CD8-positive, alpha-beta memory T cell (primary cell): ENCODE results near the gene DHX30. TPM values are rescaled to one million over a fixed set of nuclear protein-coding genes. Genes with fewer than 3 reads are reported as not detected.

Experiments used
- CTCF ChIA-PET: fragments of 350-600 bp; sonication (Branson Sonifier 250); formaldehyde crosslinking; loops from one replicate; lab custom pipeline; 2021; ENCODE audit warnings: antibody characterized with exemption; lab: Charles Lee
- POLR2A ChIA-PET: fragments of 350-600 bp; sonication (Branson Sonifier 250); formaldehyde crosslinking; loops from one replicate; lab custom pipeline; 2021; ENCODE audit warnings: antibody characterized with exemption; lab: Charles Lee
- DNase-seq, 5 donors: peaks; one replicate each; pipeline versions ENCODE4 v3.0.0 to v3.0.0-alpha.2; 2020 to 2022; ENCODE audit warnings: mixed read lengths in 1 of 5
- H3K27ac ChIP-seq: one replicate; pipeline ENCODE4 v1.7.0; 2013; ENCODE audit warnings: low read depth, mild to moderate bottlenecking, low read length, moderate library complexity
- H3K27me3 ChIP-seq: 2 replicates; pipeline ENCODE4 v1.7.0; 2013; ENCODE audit warnings: low read length, mild to moderate bottlenecking; ENCODE audit not compliant: insufficient read depth, poor library complexity, severe bottlenecking
- H3K36me3 ChIP-seq: 2 replicates; pipeline ENCODE4 v1.7.0; 2013; ENCODE audit warnings: mild to moderate bottlenecking, low read length, moderate library complexity; ENCODE audit not compliant: insufficient read depth
- H3K4me1 ChIP-seq: 2 replicates; pipeline ENCODE4 v1.7.0; 2013; ENCODE audit warnings: mild to moderate bottlenecking, low read length, moderate library complexity; ENCODE audit not compliant: insufficient read depth
- H3K4me3 ChIP-seq: 2 replicates; pipeline ENCODE4 v1.7.0; 2013; ENCODE audit warnings: mild to moderate bottlenecking, low read length
- H3K9me3 ChIP-seq: 2 replicates; pipeline ENCODE4 v1.7.0; 2013; ENCODE audit warnings: mild to moderate bottlenecking, low read length
- H3K27ac Mint-ChIP-seq, 8 donors: one replicate each; pipeline ENCODE4 v1.8.0; 2020 to 2021; ENCODE audit warnings: mixed read lengths in 8 of 8, mild to moderate bottlenecking in 6 of 8, inconsistent platforms in 3 of 8, moderate library complexity in 3 of 8
- H3K27me3 Mint-ChIP-seq, 2 donors: one replicate each; pipeline ENCODE4 v1.8.0; 2020 to 2021; ENCODE audit warnings: mixed read lengths in 2 of 2, mild to moderate bottlenecking in 1 of 2, moderate library complexity in 1 of 2
- H3K36me3 Mint-ChIP-seq, 3 donors: one replicate each; pipeline ENCODE4 v1.8.0; 2020 to 2021; ENCODE audit warnings: mixed read lengths in 3 of 3, inconsistent platforms in 1 of 3, mild to moderate bottlenecking in 1 of 3
- H3K4me1 Mint-ChIP-seq, 3 donors: one replicate each; pipeline ENCODE4 v1.8.0; 2020 to 2021; ENCODE audit warnings: mixed read lengths in 3 of 3, inconsistent platforms in 1 of 3, mild to moderate bottlenecking in 1 of 3
- H3K4me3 Mint-ChIP-seq, 7 donors: one replicate each; pipeline ENCODE4 v1.8.0; 2020 to 2021; ENCODE audit warnings: mixed read lengths in 7 of 7, mild to moderate bottlenecking in 6 of 7, moderate library complexity in 4 of 7, inconsistent platforms in 2 of 7
- H3K9me3 Mint-ChIP-seq, 5 donors: one replicate each; pipeline ENCODE4 v1.8.0; 2020 to 2022; ENCODE audit warnings: mixed read lengths in 5 of 5, mild to moderate bottlenecking in 3 of 5, moderate library complexity in 2 of 5, inconsistent platforms in 1 of 5
- polyA plus RNA-seq: library from polyadenylated mRNA; unstranded; fragments of 300-500 nt; fragmentation: Illumina TruSeq; gene quantifications from one replicate; pipeline ENCODE4 v1.2.3, GENCODE V29; 2021
- total RNA-seq, 2 experiments: library from RNA; stranded (reverse); gene quantifications; one replicate each; pipeline ENCODE4 v1.2.3, GENCODE V29; 2021

DHX30 gene
- total and polyA plus RNA-seq, 3 experiments from 2014 or later: 48.3 to 117 (median 117) TPM

GRCh38 chr3:47870702-47871260 is 67.8 kb downstream of the DHX30 start:
- peaks cover 4 to 92% (median 27%) of the 10 kb centered on the region in 3 donors for H3K36me3 Mint-ChIP-seq
- peaks cover 32% of the 10 kb centered on the region for H3K36me3 ChIP-seq
- ChIA-PET CTCF (no interaction called here), POLR2A (no interaction called here)
- no peak for DNase-seq
- H3K27me3 Mint-ChIP-seq: no peaks in the 10 kb centered on the region
- peak overlapping the region in 1 of 7 donors; percentile 72 for H3K4me3 Mint-ChIP-seq
- H3K4me1 Mint-ChIP-seq: no peaks in the 10 kb centered on the region
- no peaks in the 10 kb centered on the region for H3K9me3 Mint-ChIP-seq
- no peaks in the 10 kb centered on the region for H3K9me3 ChIP-seq
- H3K27ac ChIP-seq: no peak overlapping the region
- no peak overlapping the region for H3K4me3 ChIP-seq
- no peaks in the 10 kb centered on the region for H3K4me1 ChIP-seq
- no peaks in the 10 kb centered on the region for H3K27me3 ChIP-seq
- peak overlapping the region in 2 of 8 donors; percentile 47 to 54 for H3K27ac Mint-ChIP-seq

- H3K27ac ChIP-seq: no peak overlapping the region
- peaks cover 32% of the 10 kb centered on the region for H3K36me3 ChIP-seq
- H3K9me3 Mint-ChIP-seq: no peaks in the 10 kb centered on the region
- H3K4me3 ChIP-seq: no peak overlapping the region
- no peak for DNase-seq
- no peaks in the 10 kb centered on the region for H3K4me1 Mint-ChIP-seq
- no peaks in the 10 kb centered on the region for H3K27me3 Mint-ChIP-seq
- ChIA-PET POLR2A (no interaction called here), CTCF (no interaction called here)
- H3K4me1 ChIP-seq: no peaks in the 10 kb centered on the region
- no peaks in the 10 kb centered on the region for H3K9me3 ChIP-seq
- no peak overlapping the region for H3K27ac Mint-ChIP-seq
- peaks cover 4 to 86% (median 26%) of the 10 kb centered on the region in 3 donors for H3K36me3 Mint-ChIP-seq
- no peak overlapping the region for H3K4me3 Mint-ChIP-seq
- H3K27me3 ChIP-seq: no peaks in the 10 kb centered on the region
Observed at GRCh38 chr3:47871389-47871788, 68.5 kb downstream of the DHX30 start.

- no peak overlapping the region for H3K4me3 ChIP-seq
- no peak overlapping the region for H3K4me3 Mint-ChIP-seq
- H3K27ac ChIP-seq: no peak overlapping the region
- peaks cover 10% of the 10 kb centered on the region in 3 donors for H3K4me1 Mint-ChIP-seq
- H3K9me3 ChIP-seq: no peaks in the 10 kb centered on the region
- H3K27ac Mint-ChIP-seq: peak overlapping the region in 1 of 8 donors; percentile 3
- CTCF ChIA-PET: no interaction called here
- peaks cover 23% of the 10 kb centered on the region for H3K36me3 ChIP-seq
- POLR2A ChIA-PET: no interaction called here
- H3K27me3 Mint-ChIP-seq: no peaks in the 10 kb centered on the region
- H3K9me3 Mint-ChIP-seq: no peaks in the 10 kb centered on the region
- DNase-seq: no peak
- peaks cover 4 to 82% (median 24%) of the 10 kb centered on the region in 3 donors for H3K36me3 Mint-ChIP-seq
- H3K27me3 ChIP-seq: no peaks in the 10 kb centered on the region
- H3K4me1 ChIP-seq: no peaks in the 10 kb centered on the region
Observed at GRCh38 chr3:47872916-47873315, 70.0 kb downstream of the DHX30 start.

- no peaks in the 10 kb centered on the region for H3K9me3 ChIP-seq
- Mint-ChIP-seq H3K27me3 (no peaks in the 10 kb centered on the region), H3K4me3 (no peak overlapping the region), H3K4me1 (peaks cover 15 to 18% (median 17%) of the 10 kb centered on the region in 3 donors), H3K27ac (no peak overlapping the region), H3K9me3 (no peaks in the 10 kb centered on the region), H3K36me3 (peaks cover 4 to 68% (median 22%) of the 10 kb centered on the region in 3 donors)
- no peaks in the 10 kb centered on the region for H3K27me3 ChIP-seq
- DNase-seq: no peak
- CTCF ChIA-PET: no interaction called here
- POLR2A ChIA-PET: no interaction called here
- H3K4me1 ChIP-seq: no peaks in the 10 kb centered on the region
- H3K4me3 ChIP-seq: no peak overlapping the region
- H3K27ac ChIP-seq: no peak overlapping the region
- peaks cover 16% of the 10 kb centered on the region for H3K36me3 ChIP-seq
Observed at GRCh38 chr3:47874438-47874837, 71.5 kb downstream of the DHX30 start.

GRCh38 chr3:47874913-47875312 is 72.0 kb downstream of the DHX30 start:
- no peak for DNase-seq
- no peaks in the 10 kb centered on the region for H3K27me3 Mint-ChIP-seq
- ChIA-PET POLR2A (no interaction called here), CTCF (no interaction called here)
- Histone ChIP-seq H3K36me3 (peaks cover 12% of the 10 kb centered on the region), H3K4me3 (no peak overlapping the region), H3K9me3 (no peaks in the 10 kb centered on the region), H3K27me3 (no peaks in the 10 kb centered on the region), H3K4me1 (no peaks in the 10 kb centered on the region), H3K27ac (no peak overlapping the region)
- peaks cover 4 to 63% (median 17%) of the 10 kb centered on the region in 3 donors for H3K36me3 Mint-ChIP-seq
- H3K4me1 Mint-ChIP-seq: peaks cover 15 to 18% (median 17%) of the 10 kb centered on the region in 3 donors
- peak overlapping the region in 1 of 8 donors; percentile 12 for H3K27ac Mint-ChIP-seq
- no peak overlapping the region for H3K4me3 Mint-ChIP-seq
- H3K9me3 Mint-ChIP-seq: no peaks in the 10 kb centered on the region

- Histone ChIP-seq H3K4me3 (no peak overlapping the region), H3K9me3 (no peaks in the 10 kb centered on the region), H3K27ac (no peak overlapping the region), H3K4me1 (no peaks in the 10 kb centered on the region), H3K36me3 (peaks cover 3% of the 10 kb centered on the region), H3K27me3 (no peaks in the 10 kb centered on the region)
- Mint-ChIP-seq H3K4me3 (no peak overlapping the region), H3K9me3 (no peaks in the 10 kb centered on the region), H3K27ac (peak overlapping the region in 7 of 8 donors; percentile 20 to 78 (median 77)), H3K27me3 (no peaks in the 10 kb centered on the region), H3K36me3 (peaks cover 0 to 39% (median 8%) of the 10 kb centered on the region in 3 donors), H3K4me1 (peaks cover 15 to 18% (median 17%) of the 10 kb centered on the region in 3 donors)
- POLR2A ChIA-PET: no interaction called here
- CTCF ChIA-PET: no interaction called here
- no peak for DNase-seq
Observed at GRCh38 chr3:47877290-47877689, 74.4 kb downstream of the DHX30 start.

- Mint-ChIP-seq H3K36me3 (peaks cover 0 to 36% (median 7%) of the 10 kb centered on the region in 3 donors), H3K27ac (peak overlapping the region; percentile 20 to 78 (median 74)), H3K4me3 (no peak overlapping the region), H3K27me3 (no peaks in the 10 kb centered on the region), H3K4me1 (peaks cover 15 to 18% (median 17%) of the 10 kb centered on the region in 3 donors), H3K9me3 (no peaks in the 10 kb centered on the region)
- Histone ChIP-seq H3K36me3 (peaks cover 3% of the 10 kb centered on the region), H3K4me3 (no peak overlapping the region), H3K4me1 (no peaks in the 10 kb centered on the region), H3K27ac (no peak overlapping the region), H3K27me3 (no peaks in the 10 kb centered on the region), H3K9me3 (no peaks in the 10 kb centered on the region)
- no peak for DNase-seq
- CTCF ChIA-PET: interaction anchor here (1.3 kb wide), 1 partner anchor 15 kb away, joined by 3 read pairs; no protein-coding TSS in a partner anchor
- POLR2A ChIA-PET: no interaction called here
Observed at GRCh38 chr3:47877719-47878118, 74.8 kb downstream of the DHX30 start.

GRCh38 chr3:47882338-47882737 is 79.4 kb downstream of the DHX30 start:
- no peak for DNase-seq
- Histone ChIP-seq H3K9me3 (no peaks in the 10 kb centered on the region), H3K27ac (no peak overlapping the region), H3K4me1 (no peaks in the 10 kb centered on the region), H3K27me3 (no peaks in the 10 kb centered on the region), H3K36me3 (no peaks in the 10 kb centered on the region), H3K4me3 (no peak overlapping the region)
- CTCF ChIA-PET: no interaction called here
- Mint-ChIP-seq H3K9me3 (peaks cover 0 to 2% (median 0%) of the 10 kb centered on the region in 5 donors), H3K36me3 (peaks cover 14 to 23% (median 16%) of the 10 kb centered on the region in 3 donors), H3K4me3 (no peak overlapping the region), H3K4me1 (peaks cover 13 to 19% (median 16%) of the 10 kb centered on the region in 3 donors), H3K27ac (peak overlapping the region in 2 of 8 donors; percentile 32 to 75), H3K27me3 (no peaks in the 10 kb centered on the region)
- POLR2A ChIA-PET: no interaction called here
